OCI-LY1 (cell line): ENCODE data around the gene PLEKHA7.

ENCODE experiments used
- EZH2 ChIP-seq: fragments of 200-600 bp; sonication (generic), shearing (Covaris generic); IDR thresholded peaks from 2 replicates; pipeline ENCODE4 v1.8.0; 2017; ENCODE audit warnings: borderline replicate concordance, mixed run types, mild to moderate bottlenecking, antibody characterized with exemption, low read length, moderate library complexity, mixed read lengths
- TF ChIP-seq, protein P1 (sequence below): fragments of 200-600 bp; sonication (generic), shearing (Covaris generic); IDR thresholded peaks from 2 replicates; pipeline ENCODE4 v1.5.1; 2017; ENCODE audit warnings: mild to moderate bottlenecking, antibody characterized with exemption, low read length, moderate library complexity, mixed read lengths

DNA sequence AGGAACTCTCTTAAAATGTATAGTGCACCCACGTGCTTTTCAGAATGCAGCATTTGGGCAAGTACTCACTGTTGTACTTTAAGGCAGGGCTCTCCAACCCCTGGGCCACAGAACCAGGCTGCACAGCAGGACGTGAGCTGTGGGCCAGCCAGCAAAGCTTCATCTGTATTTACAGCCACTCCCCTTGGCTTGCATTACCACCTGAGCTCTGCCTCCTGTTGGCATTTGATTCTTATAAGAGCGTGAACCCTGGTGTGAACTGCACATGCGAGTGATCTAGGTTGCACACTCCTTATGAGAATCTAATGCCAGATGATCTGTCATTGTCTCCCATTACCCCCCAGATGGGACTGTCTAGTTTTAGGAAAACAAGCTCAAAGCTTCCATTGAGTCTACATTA is 272.7 kb downstream of the PLEKHA7 start:
- TF ChIP-seq, protein P1, sequence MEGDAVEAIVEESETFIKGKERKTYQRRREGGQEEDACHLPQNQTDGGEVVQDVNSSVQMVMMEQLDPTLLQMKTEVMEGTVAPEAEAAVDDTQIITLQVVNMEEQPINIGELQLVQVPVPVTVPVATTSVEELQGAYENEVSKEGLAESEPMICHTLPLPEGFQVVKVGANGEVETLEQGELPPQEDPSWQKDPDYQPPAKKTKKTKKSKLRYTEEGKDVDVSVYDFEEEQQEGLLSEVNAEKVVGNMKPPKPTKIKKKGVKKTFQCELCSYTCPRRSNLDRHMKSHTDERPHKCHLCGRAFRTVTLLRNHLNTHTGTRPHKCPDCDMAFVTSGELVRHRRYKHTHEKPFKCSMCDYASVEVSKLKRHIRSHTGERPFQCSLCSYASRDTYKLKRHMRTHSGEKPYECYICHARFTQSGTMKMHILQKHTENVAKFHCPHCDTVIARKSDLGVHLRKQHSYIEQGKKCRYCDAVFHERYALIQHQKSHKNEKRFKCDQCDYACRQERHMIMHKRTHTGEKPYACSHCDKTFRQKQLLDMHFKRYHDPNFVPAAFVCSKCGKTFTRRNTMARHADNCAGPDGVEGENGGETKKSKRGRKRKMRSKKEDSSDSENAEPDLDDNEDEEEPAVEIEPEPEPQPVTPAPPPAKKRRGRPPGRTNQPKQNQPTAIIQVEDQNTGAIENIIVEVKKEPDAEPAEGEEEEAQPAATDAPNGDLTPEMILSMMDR, result no peak
- TF ChIP-seq EZH2, result no peak
